Left cardiac atrium (tissue), 4 donors: Measurements from ENCODE around the gene ERC2. TPM values are rescaled to one million over a fixed set of nuclear protein-coding genes. Genes with fewer than 3 reads are reported as not detected.

Experiments
- ATAC-seq, 2 donors: fragments of 200-7000 bp; cut with Tn5 transposase; one replicate each; pipeline ENCODE4 v1.9.1; 2020; ENCODE audit warnings: mild to moderate bottlenecking in 2 of 2, moderate library complexity in 2 of 2
- DNase-seq: peaks from one replicate; pipeline ENCODE4 v3.0.0-alpha.2; 2020
- intact Hi-C, 2 donors: fragments of 100-400 bp; cut with DNase I; formaldehyde crosslinking; loops; one replicate each; pipeline versions ENCODE4 v1.14.1 to v1.15.1; 2022 to 2023
- total RNA-seq, 2 donors: library from RNA; stranded (reverse); fragmentation: NEBNext Ultra II Directional; extraction: Animal tissue kit (Norgen Biotek cat#: 25700); gene quantifications; one replicate each; pipeline ENCODE4 v1.2.1, GENCODE V29; 2021
- donor health status: DM: no; HTN: yes; CAD: no.
- donor health status: DM: no; HTN: yes; CAD: no; lungs with severe emphysema.
- donor health status: DM: yes; HTN: yes; CAD: no.
- donor health status: Dilated cardiomyopathy.

The ERC2 gene
- total RNA-seq, 2 donors from 2014 or later, result 2.6 to 3.6 TPM

DNA sequence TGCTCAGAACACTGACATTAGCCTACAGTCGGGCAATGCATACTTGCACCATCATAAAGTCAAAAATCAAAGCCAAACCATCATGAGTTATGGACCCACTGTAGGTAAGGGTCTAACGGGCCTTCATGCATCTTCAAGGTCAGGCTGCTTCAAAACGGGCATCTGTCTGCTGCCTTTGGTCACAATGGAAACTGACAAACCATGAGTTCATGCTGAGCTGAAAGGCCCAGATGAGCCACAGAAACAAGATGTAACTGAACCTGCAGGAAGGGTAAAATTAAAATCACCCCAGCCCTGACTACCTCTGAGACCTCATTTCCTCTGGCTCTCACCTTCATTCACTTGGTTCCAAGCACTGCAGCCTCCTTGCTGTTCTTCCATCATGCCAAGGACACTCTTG, 143.8 kb downstream of the ERC2 start:
- ATAC-seq, result no peak
- intact Hi-C loops, result no loop called here
- no peak for DNase-seq

DNA sequence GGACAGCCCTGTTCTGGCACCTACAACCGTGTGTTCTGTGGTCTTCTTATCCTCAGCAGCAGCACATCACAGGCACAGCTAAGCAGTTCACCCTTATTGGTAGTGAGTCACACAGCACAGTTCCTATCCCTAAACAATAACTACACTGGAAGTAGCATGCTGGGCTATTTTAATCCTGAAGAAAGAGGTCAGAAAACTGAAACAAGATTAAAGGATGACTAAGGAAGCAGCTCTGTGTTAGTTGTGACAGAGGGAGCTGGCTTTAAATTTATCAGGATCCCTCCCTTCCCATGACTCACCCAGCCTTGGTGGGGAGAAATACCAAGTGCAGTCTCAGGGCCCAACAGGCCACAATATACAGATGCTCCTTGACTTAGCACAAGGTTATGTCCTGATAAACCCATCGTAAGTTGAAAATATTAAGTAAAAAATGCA, 144.3 kb downstream of the ERC2 start:
- ATAC-seq (peak; percentile 51 to 94), DNase-seq (peak; percentile 21)
- intact Hi-C loops, result no loop called here

DNA sequence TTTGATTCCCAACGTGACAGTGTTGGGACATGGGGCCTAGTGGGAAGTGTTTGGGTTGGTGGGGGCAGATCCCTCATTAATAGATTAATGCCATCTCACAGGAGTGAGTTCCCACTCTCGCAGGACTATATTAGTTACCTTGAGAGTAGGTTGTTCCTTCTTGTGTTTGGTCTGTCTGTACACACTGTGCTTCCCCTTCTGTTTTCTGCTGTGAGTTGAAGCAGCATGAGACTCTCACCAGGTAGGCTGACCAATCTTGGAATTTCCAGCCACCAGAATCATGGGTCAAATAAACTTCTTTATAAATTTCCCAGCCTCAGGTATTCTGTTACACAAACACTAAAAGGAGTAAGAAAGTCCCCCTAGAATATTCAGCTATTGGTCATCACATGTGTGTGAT, 145.4 kb downstream of the ERC2 start:
- ATAC-seq (no peak), DNase-seq (no peak)
- intact Hi-C loops, result no loop called here

DNA sequence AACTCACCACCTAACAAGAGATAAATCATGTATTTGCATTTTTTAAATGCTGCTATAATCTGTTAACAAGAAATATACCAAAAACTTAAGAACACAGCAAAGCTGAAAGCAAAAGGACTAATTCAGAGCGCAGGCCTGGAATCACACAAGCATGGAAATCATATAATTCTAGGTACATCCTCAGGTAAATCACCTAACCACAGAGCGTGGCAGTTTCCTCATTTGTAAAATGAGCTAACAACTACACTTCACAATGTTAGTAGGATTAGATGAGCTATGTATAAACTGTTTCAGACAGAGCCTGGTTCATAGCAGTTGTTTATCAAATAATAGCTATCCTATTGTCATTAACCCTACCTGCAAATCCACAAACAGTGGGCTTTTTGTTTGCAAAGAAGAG, 146.4 kb downstream of the ERC2 start:
- DNase-seq (no peak), ATAC-seq (no peak)
- intact Hi-C loops, result no loop called here

DNA sequence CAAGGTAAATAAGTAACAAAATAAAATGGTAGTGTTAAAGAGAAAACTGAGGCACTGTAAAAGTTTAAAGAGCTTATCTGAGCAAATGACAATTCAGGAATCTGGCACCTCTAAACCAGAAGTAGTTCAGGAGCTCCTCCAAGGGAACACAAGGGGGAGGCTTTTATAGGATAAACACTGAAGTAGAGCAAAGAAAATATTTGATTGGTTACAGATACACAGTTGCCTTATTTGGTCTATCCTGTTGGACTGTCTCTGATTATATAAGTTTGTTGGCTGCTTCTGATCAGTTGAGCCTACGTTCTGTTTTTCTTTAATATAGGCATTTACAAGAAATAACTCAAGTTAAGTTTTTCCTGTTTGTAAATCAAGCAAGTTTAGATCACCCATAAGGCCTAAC, 146.9 kb downstream of the ERC2 start:
- intact Hi-C loops, result no loop called here
- DNase-seq, result no peak
- peak; percentile 29 to 53 for ATAC-seq

DNA sequence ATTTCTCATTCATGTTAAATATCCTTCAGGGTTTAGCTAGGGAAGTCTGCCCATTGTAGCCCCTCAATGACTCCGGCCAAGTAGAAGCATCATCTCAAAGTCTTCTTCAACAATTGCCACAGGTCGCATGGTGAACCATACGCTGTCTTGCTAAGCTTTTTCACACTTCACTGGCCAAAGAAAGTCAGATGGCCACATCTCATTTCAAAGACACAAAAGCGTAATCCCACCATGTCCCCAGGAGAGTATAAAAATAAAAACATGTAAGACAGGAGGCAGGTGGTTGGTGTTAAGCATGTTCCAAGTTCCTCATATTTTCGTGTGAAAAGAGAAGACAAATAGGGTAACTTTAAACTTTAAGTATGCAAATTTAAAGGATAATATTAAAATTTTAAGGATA, 147.4 kb downstream of the ERC2 start:
- ATAC-seq, result no peak
- no peak for DNase-seq
- intact Hi-C loops, result no loop called here

DNA sequence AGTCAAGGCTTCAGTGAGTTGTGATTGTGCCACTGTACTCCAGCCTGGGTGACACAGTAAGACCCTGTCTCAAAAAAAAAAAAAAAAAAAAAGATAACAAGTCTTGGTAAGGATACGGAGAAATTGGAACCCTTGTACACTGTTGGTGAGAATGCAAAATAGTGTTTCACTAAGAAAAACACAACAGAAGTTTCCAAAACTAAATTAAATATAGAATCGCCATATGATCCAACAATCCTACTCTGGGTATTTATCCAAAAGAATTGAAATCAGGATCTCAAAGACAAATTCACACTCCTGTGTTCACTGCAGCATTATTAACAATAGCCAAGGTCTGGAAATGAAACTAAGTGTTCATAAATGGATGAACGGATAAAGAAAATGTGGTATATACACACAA, 149.4 kb downstream of the ERC2 start:
- no peak for ATAC-seq
- intact Hi-C loops, result no loop called here

DNA sequence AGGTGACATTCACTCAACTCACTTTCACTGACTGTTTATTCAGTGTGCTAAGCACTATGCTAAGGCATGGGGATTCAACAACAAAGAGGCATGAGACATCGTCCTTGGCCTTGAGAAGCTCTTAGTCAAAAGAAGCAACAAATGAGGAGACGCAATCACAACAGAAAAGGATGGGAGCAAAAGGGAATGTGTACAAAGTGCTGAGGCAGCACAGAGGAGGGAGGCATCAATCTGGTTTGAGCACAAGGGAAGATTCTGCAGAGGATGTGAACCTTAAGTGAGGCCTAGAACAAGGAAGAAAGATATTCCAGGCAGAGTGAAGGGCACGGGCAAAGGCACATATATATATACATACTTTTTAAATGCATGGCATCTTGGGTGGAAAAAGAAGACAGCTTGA, 151.3 kb downstream of the ERC2 start:
- DNase-seq (no peak), ATAC-seq (no peak)
- intact Hi-C loops, result no loop called here

More for the DNA sequence above, 149.4 kb downstream of the ERC2 start:
- DNase-seq, result no peak

DNA sequence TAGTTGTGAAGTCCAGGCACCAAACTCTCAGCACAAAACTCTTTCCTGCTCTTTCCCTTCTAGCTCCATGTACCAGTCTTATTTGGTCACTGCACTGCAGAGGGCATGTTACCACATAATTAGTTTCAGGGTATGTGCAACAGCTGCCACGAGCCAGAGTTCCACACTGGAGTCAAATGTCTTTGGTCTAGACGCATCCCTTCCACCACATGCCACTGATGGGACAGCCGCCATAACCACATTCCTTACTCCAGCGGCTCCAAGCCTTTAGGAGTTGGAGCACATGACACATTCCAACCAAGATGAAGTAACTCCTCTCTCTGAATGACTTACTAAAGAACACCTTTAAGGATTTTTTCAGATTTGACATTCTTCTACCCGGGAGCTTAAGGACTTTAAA, 153.4 kb downstream of the ERC2 start:
- ATAC-seq, result peak; percentile 61 to 72
- no peak for DNase-seq
- intact Hi-C loops, result no loop called here

DNA sequence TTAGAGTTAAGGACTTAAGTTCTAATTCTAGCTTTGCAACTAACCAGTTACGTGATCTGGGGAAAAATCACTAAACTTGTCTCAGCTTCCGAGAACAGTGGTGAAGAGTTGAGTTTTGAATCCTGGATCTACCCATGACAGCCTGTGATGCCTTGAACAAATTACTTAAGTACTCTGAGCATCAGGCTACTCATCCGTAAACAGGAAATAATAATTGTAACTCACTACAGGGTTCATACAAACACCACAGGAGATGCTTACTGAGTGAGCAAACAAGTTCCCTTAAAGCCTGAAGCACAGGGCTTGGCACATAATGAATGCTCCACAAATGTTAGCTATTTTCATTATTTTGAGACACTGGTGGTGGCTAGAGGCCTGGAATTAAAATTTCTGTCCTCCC, 158.8 kb downstream of the ERC2 start:
- ATAC-seq, result no peak
- intact Hi-C loops, result no loop called here
- no peak for DNase-seq

DNA sequence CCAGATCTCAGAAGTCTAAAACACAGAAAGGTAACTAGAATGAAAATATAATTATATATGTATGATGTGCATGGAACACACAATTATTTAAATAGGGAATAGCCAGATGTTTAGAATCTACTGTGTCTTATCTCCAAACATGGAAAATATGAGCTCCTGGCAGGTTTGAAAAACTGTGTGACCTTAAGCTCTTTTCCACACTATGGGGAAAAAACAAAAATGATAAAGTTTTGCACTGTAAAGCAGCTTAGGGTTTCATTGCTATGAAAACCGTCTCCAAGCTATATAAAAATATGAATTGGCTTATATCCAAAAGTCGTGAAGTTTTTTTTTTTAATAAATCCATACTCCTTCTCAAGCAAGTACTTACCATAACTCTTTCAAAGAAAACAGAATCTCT, 159.8 kb downstream of the ERC2 start:
- DNase-seq (no peak), ATAC-seq (no peak)
- intact Hi-C loops, result no loop called here

DNA sequence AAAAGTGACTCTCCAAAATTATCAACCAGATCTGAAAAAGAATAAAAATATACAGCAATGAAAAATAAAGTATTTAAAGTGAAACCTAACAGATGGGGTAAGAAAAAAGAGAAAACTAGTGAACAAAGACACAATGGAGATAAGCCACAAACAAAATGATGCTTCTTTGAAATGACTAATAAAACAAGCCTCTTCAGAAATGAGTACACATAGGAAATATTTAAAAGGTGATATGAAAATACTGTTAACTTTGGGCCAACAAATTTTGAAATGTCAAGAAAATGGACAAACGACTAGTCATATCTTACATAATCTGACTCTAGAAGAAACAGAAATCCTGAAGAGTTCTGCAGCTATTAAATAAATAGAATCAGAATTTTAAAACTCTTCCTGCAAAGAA, 164.2 kb downstream of the ERC2 start:
- intact Hi-C loops, result no loop called here
- DNase-seq (no peak), ATAC-seq (peak in 1 of 2 donors; percentile 39)

DNA sequence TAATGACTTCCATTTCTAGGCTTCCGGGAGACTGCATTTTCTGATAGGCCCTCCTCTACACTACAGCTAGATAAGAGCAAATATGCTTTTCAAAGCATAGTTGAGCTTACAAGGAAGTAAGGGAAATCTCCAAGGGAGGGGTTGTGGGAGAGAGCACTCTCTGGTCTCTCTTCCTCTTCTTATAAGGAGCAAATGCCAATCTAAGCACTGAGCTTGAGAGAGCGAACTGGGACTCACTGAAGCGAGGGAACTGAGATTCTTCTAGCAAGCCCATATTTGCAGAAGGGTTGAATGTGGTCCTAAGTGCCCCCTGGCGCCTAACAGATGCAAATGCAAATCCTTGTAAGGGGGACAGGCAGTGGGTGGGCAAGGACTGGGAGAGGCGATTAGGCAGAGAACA, 164.8 kb downstream of the ERC2 start:
- ATAC-seq (peak; percentile 27 to 64), DNase-seq (peak; percentile 23)
- intact Hi-C loops, result no loop called here

DNA sequence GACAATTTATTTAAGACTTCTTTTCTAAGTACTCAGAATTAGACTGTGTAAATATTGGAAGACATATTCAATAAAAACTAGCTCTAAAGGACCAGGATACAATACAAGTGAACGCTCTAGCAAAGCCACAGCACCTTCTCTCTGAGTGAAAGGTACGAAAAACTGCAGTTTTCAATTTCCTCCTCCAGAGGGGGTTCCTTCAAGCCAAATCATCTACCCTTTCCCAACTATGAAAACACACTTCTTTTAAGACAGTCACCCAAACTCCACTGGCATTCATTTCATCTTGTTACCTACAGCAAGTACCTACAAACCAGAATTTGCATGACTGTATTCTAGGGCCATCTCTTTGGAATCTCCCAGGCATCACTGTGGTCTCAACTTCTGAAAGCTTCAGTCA, 165.8 kb downstream of the ERC2 start:
- no peak for DNase-seq
- intact Hi-C loops, result no loop called here

DNA sequence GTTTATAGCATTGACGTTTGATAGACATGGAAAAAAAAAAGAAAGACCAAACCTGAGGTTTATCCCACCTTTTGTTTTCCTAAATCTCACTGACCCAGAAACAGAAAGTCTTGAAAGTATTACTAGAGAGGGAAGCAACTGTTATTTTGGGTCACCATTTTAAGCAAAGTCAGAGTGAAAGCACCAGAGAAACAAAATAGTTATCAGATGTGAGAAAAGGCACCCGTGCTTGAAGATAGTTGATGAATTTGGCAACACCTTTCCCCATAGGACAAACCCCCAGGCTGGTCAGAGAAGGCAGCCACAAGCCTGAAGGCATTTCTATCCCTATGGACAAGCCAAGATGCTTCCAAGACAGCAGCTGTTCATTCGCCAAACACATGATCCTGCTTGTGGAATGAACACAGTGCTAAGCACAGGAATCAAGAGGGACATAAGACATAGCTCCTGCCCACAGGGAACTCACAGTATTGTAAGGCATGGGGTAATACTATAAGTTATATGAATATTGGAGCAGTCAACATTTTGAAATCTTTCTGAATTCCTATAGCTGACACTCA, 170.9 kb downstream of the ERC2 start:
- intact Hi-C loops, result no loop called here
- ATAC-seq, result no peak
- DNase-seq, result no peak

More for the DNA sequence above, 165.8 kb downstream of the ERC2 start:
- no peak for ATAC-seq

DNA sequence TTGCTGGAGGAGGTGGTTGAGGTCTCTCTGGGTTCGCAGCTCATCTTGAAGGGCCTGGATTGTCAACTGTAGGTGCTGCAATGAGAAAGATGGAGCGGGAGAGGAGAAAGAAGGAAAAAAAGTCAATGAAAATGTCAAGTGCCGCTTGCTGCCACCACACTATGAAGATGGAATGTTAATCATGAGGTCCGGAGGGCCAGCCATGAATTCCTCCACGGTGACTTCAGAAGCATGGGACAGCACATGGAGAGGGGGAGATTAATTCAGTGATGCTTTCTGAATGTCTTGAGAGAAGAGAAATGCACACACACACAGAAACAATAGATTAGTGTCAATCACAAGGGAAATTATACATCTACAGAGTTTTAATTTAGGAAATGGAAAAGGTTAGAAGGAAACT, 171.9 kb downstream of the ERC2 start:
- ATAC-seq (no peak), DNase-seq (no peak)
- intact Hi-C loops, result no loop called here

DNA sequence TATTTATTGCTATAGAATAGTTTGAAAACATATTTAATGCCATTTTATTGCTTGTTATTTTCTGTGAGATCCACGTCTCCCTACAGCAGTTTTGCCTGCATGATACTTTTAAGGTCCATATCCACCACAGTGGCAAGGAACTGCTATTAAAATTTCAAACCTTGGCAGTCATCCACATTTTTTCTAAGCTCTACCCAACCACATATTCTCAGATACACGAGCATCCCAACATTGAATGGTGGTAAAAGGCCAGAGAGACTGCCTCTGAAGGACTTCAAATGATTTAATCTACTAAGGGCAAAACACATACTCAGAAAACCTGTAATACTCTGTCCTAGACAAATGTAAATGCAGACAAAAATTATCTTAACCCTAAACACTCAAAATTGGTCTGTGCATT, 173.1 kb downstream of the ERC2 start:
- no peak for DNase-seq
- no peak for ATAC-seq
- intact Hi-C loops, result no loop called here

DNA sequence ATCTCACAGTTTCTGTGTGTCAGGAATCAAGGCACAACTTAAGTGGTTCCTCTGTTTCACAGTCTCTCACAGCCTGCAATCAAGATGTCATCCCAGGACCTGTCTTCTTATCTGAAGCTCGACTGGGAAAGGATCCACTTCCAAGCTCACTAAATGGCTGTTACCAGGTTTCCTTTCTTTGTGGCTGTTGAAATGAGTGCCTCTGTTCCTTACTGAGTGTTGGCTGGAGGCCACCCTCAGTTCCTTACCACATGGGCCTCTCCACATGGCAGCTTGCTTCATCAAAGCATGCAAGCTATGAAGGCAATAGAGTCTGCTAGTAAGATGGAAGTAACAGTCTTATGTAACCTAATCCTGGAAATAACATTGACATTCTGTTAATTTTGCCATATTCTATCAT, 174.0 kb downstream of the ERC2 start:
- intact Hi-C loops, result no loop called here
- DNase-seq (no peak), ATAC-seq (no peak)

DNA sequence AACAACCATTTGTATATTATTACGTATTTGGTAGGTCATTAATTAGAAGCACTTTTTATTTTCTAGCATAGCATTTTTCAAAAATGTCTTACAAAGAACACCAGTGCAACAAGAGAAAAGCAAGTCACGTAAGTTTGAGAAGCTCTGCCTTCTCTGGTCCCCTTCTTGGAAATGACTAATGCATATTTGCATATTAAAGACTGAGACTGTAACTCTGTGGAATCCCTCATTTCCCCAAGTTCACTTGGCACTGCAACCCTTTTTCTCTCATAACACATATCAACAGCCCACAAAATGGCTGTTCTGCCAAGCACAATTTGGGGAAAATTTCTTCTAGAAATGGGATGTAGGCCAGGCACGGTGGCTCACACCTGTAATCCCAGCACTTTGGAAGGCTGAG, 176.3 kb downstream of the ERC2 start:
- no peak for ATAC-seq
- intact Hi-C loops, result no loop called here
- no peak for DNase-seq

DNA sequence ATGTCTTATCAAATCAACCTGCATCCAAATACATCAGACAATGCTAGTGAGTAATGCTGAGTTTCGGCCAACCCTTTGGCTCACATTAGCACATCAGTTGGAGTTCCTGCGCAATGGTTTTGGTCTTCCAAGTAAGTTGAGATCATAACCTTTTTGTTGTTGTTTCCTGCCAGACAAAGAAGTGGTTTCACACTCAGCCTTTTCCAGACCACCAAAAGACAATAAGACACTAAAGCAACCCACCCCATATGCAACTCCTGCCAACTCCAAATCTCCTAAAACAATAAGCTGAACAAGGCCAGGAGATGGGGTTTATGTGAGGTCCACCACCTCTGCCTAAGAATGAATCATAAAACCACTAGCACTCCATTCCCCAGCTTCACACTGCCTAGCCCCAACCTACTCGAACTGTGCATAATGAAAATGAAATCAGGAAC, 177.0 kb downstream of the ERC2 start:
- ATAC-seq, result peak in 1 of 2 donors; percentile 79
- DNase-seq, result no peak
- intact Hi-C loops, result no loop called here

DNA sequence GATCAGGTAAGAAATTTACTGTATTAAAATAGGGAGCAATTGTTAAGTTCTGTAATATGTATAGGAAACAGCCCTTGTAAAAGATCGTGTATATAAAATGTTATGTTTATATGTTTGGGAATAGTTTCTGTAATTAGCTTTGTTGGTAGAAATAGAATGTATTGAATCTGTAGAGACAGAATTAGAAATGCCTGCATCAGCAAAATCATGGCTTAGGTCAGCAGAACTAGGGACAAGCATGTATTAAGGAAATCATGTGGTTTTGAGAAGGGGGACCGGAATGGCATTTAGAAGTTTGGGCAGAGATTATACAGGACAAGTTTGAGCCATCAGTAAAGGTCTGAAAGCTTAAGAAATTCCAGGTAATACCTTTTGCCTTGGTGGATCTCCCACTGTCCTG, 177.9 kb downstream of the ERC2 start:
- intact Hi-C loops, result no loop called here
- no peak for ATAC-seq

DNA sequence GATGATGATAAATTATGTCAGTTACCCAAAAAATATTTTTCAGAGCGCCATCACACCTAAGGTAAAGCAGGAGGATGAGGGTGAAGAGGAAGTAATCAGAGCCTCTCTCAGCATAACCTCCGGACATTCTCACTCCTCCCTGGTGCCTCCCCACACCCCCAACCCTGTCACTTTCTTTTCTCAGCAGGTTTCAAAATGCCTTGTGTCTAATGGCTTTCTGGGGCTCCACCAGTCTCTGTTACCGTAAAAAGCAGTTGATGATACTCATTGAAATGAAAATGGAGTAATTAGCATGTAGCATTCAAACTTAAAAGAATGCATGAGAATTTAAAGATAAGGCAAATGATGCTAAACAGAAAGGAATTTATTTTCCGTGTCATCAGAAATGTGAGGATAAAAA, 180.0 kb downstream of the ERC2 start:
- DNase-seq, result no peak
- ATAC-seq, result no peak
- intact Hi-C loops, result no loop called here

More for the DNA sequence above, 177.9 kb downstream of the ERC2 start:
- no peak for DNase-seq
